HEK293 (cell line): ENCODE results near the gene DNASE1L3.

Source experiments
- PBX3 ChIP-seq: sonication (generic); formaldehyde crosslinking; IDR thresholded peaks from 2 replicates; pipeline ENCODE4 v1.8.1; 2022; ENCODE audit warnings: mild to moderate bottlenecking, moderate library complexity, missing genetic modification reagents
- YY1 ChIP-seq: fragments of 450-650 bp; formaldehyde crosslinking; IDR thresholded peaks from 2 replicates; pipeline ENCODE4 v1.5.1; 2018; ENCODE audit warnings: missing biosample characterization, missing genetic modification characterization
- ZBTB49 ChIP-seq: fragments of 450-650 bp; formaldehyde crosslinking; IDR thresholded peaks from 2 replicates; pipeline ENCODE4 v1.5.1; 2016; ENCODE audit warnings: missing biosample characterization, missing genetic modification characterization, low read depth
- TF ChIP-seq, protein P1 (sequence below): fragments of 450-650 bp; formaldehyde crosslinking; IDR thresholded peaks from 2 replicates; pipeline ENCODE4 v1.5.1; 2017; ENCODE audit warnings: missing biosample characterization, mild to moderate bottlenecking, missing genetic modification characterization, moderate library complexity

DNA sequence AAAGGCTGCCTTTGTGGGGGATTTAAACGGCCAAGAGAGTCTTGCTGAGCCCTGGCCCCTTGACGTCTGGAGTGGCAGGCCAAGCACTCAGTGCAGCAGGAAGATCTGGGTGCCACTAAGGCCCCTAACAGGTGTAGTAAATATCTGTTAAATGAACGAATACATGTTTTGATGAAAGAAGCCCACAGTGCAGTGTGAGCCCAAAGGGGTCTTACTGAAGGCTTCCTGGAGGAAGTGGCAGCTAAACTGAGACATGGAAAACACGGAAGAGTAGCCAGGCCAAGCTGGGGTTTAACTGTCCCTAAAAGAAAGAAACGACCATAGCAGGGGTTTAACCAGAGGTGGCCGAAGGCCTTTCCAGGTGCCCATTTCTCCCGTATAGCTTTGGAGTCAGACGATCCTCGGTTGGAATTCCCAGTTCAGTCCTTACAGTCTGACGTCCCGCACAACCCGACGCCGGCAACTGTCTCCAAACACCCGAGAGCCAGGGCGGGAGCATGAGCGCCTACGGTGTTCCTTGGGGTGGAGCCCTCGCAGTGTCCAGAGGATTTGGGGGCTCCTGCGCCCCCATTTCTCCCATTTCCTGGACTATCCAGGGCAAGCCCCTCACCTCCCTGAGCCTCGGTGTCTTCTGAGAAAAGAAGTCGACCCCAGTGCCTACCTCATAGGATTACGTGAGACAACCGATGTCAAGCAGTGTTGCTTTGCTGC lies 25.9 kb upstream of the DNASE1L3 start:
- TF ChIP-seq YY1 (tag by site-specific recombination): no peak
- TF ChIP-seq PBX3 (CRISPR knock-in tag): no peak
- TF ChIP-seq ZBTB49 (tag by site-specific recombination): no peak
- TF ChIP-seq, protein P1, sequence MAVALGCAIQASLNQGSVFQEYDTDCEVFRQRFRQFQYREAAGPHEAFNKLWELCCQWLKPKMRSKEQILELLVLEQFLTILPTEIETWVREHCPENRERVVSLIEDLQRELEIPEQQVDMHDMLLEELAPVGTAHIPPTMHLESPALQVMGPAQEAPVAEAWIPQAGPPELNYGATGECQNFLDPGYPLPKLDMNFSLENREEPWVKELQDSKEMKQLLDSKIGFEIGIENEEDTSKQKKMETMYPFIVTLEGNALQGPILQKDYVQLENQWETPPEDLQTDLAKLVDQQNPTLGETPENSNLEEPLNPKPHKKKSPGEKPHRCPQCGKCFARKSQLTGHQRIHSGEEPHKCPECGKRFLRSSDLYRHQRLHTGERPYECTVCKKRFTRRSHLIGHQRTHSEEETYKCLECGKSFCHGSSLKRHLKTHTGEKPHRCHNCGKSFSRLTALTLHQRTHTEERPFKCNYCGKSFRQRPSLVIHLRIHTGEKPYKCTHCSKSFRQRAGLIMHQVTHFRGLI (tag by site-specific recombination): no peak
